HG02840 (cell line): ENCODE measurements around the gene MBOAT1.
"Not testable (repeated sequence)": the region's sequence is repeated elsewhere in the genome, so short reads cannot be mapped to it uniquely, and the experiment has no call there.

Experiments
- ATAC-seq: cut with Tn5 transposase; IDR thresholded peaks from one replicate; pipeline ENCODE4 v1.9.1; 2021; ENCODE audit warnings: mild to moderate bottlenecking, moderate library complexity, moderate number of reproducible peaks; ENCODE audit not compliant: unreplicated experiment, low FRiP score

Gene MBOAT1

DNA sequence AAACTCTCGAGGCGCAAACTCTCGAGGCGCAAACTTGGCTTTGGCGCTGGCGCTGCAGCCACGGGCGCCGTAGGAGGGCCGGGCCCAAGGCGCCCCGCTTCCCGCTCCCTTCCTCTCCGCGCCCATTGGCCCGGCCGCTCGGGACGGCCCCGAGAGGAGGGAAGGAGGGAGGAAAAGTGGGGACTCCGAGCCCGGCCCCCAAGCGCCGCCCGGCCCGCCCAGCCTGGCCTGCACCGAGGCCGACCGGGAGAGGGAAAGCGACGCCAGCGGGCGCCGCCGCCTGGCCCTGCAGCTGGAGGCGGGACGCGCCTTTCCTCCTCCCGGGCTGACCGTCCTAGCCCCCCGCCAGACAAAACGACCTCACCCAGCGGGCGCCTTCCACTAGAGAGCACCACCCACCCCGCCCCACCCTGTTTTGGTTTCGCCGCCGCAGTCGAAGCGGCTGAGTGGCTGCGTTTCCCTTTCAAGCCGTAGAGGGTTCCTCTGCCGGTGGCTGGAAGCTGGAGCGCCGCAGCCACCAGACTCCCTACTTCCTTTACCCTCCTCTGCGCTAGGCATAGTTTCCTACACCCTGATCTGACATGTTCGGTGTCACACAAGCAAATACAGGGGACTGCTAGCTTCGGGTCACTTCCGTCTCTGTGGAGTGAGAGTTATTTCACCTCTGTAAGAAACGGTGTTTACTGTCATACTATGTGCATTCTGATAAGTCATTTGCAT is at the start of gene MBOAT1:
TSS of gene MBOAT1 (minus strand) at position 78 of the 720 bp plus-strand sequence. CDS start 235 bp downstream, outside the sequence.
- peak; percentile 81 for ATAC-seq

GRCh38 chr6:20261685-20262084 is 49.4 kb upstream of the MBOAT1 start:
- ATAC-seq = no peak

- ATAC-seq = no peak
These were observed 48.1 kb upstream of the MBOAT1 start for GRCh38 chr6:20260360-20260759.

DNA sequence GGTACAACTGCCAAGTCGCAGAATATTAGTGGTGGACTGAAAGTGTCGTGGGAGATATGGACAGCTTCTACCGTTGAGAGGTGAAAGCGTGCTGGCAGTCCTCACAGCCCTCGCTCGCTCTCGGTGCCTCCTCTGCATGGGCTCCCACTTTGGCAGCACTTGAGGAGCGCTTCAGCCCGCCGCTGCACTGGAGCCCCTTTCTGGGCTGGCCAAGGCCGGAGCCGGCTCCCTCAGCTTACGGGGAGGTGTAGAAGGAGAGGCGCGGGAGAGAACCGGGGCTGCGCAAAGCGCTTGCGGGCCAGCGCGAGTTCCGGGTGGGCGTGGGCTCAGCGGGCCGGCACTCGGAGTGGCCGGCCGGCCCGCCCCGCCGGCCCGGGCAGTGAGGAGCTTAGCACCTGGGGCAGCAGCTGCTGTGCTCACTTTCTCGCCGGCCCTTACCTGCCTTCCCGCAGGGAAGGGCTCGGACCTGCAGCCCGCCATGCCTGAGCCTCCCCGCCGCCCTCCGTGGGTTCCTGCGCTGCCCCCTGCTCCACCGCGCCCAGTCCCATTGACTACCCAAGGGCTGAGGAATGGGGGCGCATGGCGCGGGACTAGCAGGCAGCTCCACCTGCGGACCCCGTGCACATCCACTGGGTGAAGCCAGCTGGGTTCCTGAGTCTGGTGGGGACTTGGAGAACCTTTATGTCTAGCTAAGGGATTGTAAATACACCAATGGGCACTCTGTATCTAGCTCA is 47.2 kb upstream of the MBOAT1 start:
- ATAC-seq = no peak

DNA sequence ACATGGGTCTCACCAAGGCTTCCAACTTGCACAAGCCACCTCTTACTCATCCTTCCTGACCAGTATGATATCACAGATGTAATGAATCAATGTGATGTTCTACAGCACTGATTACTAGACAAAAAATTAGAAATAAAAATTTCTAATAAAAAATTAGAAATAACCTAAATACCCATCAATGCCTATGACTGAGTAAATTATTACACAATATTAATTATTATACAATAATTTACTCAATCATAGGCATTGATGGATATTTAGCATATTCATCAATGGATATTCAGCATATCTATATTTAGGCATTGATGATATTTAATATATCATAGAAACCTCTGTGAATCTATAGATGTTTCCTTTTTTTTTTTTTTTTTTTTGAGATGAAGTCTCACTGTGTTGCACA is 43.2 kb upstream of the MBOAT1 start:
- ATAC-seq = no peak

- no peak for ATAC-seq
These were observed 42.0 kb upstream of the MBOAT1 start for GRCh38 chr6:20254295-20254694.

DNA sequence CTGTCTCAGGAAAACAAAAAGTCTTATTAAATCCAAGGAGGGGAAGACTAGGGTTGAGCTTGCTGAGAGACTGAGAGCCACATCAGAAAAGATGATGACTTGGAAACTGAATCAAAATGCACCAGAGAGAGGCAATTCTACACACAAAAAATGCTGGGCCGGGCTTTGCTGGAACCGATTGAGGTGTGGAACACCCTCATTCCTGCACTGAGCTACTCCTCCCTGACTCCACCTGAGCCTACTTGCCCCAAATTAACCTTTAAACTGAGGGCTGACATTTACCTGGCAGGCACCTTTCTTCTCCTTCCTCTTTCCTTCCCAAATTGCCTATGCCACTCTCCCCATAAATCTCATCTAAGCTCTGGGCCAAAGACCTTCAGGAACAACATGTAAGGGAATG is 40.8 kb upstream of the MBOAT1 start:
- no peak for ATAC-seq

GRCh38 chr6:20252311-20252710 is 40.0 kb upstream of the MBOAT1 start:
- ATAC-seq = no peak

DNA sequence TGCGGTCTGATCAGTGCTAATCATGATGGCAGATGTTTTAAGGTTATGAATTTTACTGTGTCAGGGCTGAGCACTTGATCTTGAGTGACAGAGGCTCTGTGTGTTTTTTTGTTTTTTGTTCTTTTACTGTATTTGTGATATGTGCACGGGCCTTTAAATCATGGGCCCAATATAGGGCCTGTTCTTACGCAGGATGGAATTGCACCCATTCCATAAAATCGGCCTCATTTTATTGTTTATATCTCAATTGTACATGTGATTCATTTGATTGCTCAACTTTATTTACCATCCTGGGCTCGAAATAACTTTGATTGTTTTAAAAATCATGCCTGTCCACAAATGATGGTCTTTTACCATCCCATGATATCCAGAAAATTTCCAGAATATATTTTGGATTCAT is 39.3 kb upstream of the MBOAT1 start:
- no peak for ATAC-seq

GRCh38 chr6:20246125-20246524 is 33.9 kb upstream of the MBOAT1 start:
- no peak for ATAC-seq

DNA sequence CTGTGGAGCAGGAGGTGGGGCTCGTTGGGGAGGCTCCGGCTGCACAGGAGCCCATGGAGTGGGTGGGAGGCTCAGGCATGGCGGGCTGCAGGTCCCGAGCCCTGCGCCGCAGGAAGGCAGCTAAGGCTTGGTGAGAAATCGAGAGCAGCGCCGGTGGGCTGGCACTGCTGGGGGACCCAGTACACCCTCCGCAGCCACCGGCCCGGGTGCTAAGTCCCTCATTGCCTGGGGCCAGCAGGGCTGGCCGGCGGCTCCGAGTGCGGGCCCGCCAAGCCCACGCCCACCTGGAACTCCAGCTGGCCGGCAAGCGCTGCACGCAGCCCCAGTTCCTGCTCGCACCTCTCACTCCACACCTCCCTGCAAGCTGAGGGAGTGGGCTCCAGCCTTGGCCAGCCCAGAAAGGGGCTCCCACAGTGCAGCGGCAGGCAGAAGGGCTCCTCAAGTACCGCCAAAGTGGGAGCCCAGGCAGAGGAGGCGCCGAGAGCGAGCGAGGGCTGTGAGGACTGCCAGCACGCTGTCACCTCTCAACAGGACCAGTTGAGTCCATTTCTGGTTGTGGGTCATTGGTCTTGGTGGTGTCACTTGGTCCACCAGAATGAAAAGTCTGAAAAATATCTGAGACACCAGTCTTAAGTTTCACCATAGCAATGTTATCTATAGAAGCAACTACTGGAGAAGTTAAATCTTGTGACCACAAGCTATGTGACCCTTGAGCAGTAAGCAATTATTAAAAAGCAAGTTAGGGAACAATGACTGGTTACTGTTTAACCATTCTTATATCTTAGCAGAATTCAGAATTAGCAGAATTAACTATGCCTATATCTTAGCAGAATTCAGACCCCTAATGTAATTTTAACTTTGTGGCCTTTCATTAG is 32.8 kb upstream of the MBOAT1 start:
- ATAC-seq = not testable (repeated sequence)

GRCh38 chr6:20243288-20243687 is 31.0 kb upstream of the MBOAT1 start:
- ATAC-seq = no peak

GRCh38 chr6:20242397-20242796 is 30.1 kb upstream of the MBOAT1 start:
- no peak for ATAC-seq

DNA sequence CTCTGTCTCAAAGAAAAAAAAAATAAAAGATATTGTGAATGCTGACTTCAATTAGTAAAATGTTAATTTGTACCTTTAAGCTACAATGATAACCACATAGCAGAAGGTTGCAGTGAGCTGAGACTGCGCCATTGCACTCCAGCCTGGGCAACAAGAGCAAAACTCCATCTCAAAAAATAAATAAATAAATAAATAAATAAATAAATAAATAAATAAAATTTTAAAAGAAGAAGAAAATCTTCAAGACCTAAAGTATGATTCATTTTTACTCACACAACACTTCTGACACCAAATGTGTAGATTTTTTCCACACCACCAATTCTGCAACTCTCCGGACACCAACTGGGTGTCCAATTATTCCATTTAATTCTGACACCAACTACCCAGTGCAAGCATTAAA is 28.8 kb upstream of the MBOAT1 start:
- ATAC-seq = no peak

DNA sequence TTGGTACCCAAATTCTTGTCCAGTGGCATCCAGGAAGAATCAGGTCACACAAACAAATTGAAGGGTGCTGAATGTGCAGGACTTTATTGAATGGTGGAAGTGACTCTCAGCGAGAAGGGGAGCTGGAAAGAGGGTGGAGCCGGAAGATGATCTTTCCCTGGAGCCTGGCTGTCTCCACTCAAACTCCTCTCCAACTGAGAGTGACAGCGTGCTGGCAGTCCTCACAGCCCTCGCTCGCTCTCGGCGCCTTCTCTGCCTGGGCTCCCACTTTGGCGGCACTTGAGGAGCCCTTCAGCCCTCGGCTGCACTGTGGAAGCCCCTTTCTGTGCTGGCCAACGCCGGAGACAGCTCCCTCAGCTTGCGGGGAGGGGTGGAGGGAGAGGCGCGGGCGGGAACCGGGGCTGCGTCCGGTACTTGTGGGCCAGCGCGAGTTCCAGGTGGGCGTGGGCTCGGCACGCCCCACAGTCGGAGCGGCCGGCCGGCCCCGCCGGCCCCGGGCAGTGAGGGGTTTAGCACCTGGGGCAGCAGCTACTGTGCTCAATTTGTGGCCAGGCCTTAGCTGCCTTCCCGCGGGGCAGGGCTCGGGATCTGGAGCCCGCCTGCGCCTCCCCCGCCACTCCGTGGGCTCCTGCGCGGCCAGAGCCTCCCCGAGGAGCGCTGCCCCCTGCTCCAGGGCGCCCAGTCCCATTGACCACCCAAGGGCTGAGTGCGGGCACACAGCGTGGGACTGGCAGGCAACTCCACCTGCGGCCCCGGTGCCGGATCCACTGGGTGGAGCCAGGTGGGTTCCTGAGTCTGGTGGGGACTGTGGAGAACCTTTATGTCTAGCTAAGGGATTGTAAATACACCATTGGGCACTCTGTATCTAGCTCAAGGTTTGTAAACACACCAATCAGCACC is 26.7 kb upstream of the MBOAT1 start:
- no peak for ATAC-seq

DNA sequence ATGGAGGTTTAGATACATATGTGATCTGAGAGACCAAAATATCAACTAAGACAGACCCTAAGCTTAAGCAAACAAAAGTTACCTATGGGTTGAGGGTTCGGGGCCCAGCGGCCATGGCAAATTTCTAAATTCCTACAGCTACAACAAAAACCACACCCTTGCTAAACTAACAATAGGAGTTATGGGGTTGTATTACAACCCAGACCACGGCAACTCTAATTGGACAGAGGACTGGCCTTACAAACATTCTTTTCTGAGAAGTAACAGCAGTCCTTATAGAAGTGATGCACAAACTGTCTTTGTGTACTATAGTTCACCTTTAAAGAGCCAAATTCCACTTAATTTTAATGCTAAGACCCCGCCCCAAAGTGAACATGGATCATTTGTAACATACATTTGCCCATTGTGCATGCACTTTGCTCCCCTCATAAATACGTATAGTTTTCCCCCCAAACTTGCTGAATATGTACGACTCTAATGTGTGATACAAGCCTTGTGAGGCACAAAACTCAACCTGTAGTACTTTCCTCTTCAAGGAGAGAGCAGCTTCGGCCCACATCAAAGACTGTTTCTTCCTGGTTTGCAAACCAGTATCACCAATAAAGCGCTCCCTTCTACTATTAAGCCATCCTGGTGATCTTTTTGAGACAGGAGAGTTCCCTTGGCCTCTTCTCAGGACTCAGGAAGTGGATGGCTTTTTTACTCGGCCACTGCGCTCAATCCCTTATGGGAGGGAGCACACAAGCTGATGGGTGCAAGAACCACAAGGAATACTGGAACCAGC is 25.6 kb upstream of the MBOAT1 start:
- no peak for ATAC-seq

GRCh38 chr6:20236909-20237600 is 24.8 kb upstream of the MBOAT1 start:
- no peak for ATAC-seq

GRCh38 chr6:20236344-20236743 is 24.1 kb upstream of the MBOAT1 start:
- ATAC-seq = no peak

- ATAC-seq = no peak
These were observed 22.8 kb upstream of the MBOAT1 start for GRCh38 chr6:20235041-20235440.
